GM19099 (cell line): ENCODE measurements around the gene FHIT.

ENCODE experiments used
- POLR2A ChIP-seq: IDR thresholded peaks from 3 replicates; pipeline ENCODE4 v1.6.1; 2011; ENCODE audit warnings: low read depth; ENCODE audit not compliant: insufficient read length; ENCODE audit errors: extremely low read depth

FHIT gene

DNA sequence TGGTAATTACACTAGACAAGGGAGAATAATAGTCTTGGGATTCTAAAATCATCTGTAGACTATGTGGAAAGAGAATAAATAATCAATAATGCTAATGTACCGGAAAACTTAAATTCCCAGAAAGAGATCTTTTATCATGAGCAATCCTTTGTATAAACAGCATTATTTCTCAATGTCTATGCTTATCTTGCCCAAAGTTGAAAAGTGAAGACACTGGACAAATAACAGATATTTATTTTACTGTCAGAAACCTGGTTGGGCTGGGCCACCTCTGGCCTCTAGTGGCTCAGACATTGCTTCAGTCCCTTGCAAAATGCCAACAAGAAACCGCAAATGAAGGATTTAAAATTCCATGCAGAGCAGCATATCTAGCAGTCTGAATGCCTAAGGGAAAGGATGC is 409.9 kb downstream of the FHIT start:
- TF ChIP-seq POLR2A, result no peak

DNA sequence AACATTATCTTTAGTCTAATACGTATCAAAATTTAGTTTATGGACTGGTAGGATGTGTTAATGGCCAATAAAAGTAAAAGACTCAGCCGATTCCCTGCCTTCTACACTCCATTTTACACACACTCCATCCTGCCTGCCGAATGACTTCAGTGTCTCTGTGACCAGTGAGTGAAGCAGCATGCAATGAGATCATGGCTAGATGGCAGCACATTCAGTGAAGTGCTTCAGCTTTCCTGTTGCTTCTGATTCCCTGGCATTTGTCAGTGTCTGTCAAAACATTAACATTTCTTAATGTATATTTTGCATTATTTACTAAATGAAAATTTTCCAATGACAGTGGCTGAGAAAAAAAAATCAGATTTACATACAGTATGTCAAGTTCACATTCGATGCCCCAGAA is 412.0 kb downstream of the FHIT start:
- TF ChIP-seq POLR2A, result no peak

DNA sequence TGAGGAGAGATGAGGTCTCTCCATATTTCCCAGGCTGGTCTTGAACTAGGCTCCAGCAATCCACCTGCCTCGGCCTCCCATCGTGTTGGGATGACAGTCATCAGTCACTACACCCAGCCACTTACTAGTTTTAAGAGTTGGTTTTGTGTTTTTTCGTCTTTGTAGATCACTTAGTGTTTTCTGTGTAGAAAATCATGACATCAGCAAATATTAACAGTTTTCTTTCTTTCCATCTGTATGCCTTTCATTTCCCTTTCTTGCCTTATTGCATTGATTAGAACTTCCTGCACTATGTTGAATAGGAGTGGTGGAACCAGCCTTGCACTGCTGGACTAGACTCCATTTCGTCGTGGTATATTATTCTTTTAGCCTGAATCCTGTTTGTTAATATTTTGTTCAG is 415.5 kb downstream of the FHIT start:
- no peak for TF ChIP-seq POLR2A

DNA sequence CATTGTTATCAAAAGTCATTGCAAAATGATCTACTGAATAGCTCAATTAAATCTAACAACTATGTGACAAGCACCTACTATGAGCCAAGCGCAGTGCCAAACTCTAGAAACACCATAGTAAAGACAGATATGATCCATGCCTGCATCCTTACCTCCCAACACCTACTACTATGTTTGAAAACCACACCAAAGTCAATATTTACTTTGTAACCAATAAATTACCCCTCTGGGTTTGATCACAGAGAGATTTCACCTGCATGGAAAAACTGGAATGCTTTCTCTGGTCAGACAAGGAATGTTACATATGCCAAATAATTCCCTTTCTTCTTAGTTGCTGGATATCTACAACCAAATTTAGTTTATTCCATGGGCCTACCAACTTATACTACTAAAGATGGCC is 422.2 kb downstream of the FHIT start:
- TF ChIP-seq POLR2A, result no peak

DNA sequence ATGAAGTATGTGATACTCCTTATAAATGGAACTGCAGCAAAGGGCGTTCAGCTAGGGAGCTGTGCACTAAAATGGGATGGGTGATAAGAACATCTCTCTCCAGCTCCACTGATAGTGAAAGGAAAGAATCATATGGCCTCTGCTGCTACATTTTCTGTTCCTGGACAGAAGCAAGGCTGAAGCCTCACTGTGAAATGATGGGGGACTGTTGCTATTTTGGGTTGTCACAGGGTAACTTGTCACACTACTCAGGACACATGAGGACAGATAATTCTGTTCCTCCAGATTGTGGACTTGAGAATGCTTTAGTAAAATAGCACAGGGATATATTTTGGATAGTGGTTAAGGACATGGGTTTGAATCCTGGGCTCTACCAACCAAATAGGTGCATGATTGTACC is 423.6 kb downstream of the FHIT start:
- TF ChIP-seq POLR2A, result no peak

DNA sequence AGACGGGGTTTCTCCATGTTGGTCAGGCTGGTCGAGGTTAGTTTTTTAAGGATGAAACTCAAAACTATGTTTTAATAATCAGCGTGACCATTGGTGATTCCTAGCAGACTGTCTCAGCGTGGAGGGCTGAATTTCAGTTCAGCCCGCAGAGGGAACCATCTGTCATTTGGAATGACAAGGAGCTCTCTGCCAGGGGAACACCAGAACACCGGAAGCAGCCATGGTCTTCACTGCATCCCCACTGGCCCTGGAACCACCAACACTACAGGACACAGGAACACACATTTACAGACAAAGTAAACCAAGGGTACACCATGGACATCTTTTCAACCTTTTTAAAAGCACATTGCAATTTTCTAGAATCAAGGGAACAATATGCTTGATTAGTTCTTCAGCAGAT is 424.7 kb downstream of the FHIT start:
- no peak for TF ChIP-seq POLR2A

DNA sequence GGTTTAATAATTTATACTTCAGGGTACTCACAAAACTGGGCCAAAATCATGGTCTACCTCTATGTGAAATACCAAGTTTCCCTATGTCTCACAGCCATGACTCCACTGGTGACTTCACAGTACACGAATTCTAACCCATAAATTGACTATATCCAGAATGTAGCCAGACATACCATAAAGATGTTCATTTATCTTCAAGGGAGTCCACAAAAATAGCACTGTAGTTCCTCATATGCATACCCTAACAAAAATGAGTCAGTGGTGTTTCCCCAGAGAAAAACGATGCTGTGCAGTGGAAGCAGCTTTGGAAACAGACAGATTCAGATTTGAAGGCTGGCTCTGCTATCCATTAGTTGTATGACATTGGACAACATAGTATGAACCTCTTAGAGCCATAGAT is 438.8 kb downstream of the FHIT start:
- no peak for TF ChIP-seq POLR2A

DNA sequence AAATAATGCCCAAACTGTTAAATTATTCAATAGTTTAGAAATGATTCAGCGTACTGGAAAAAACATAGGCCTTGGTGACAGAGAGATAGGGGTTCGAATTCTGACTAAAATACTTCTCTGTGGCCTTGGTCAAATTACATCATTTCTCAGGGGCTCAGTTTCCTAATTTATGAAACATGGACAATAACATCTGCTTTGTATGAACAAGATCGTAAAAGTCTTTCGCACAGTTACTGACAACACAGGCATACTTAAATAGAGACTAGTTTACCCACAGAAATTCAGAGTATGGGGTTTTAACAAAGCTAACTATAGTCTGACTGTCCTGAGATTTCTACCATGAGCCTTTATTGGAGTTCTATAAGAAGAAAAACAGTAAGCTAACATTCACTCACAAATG is 440.4 kb downstream of the FHIT start:
- no peak for TF ChIP-seq POLR2A

DNA sequence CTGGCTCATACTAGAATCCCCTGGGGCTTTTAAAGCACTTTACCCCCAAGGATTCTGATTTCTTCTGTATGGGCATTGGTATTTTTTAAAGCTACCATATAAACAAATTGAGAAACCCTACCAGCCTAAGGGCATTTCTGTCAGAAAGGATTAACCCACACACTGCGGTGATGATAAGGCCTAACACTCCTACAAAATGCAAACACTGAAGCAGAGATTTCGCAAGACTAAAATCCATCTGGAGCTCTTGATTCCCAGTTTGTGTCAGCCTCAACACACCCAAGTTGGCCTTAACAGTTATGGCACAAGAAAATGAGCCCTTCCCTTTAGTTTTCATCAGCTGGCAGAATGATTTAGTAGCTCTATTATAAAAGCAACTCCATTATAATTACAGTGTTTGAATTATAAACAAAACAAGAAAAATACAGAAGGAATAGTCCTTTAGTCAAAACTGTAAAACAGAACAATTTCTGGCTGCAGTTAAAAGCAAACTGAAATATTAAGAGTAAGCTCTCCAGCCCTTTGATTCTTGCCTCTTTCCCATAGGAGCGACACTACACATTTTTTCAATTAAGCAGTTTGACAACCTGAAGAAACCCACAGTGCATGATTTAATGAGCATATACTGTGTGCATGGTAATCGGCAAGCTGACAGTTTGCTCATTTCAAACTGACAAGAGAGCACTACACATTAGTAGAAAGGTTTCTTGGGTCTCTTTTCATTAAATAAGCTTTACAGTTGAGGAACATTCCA is 441.2 kb downstream of the FHIT start:
- TF ChIP-seq POLR2A, result no peak

DNA sequence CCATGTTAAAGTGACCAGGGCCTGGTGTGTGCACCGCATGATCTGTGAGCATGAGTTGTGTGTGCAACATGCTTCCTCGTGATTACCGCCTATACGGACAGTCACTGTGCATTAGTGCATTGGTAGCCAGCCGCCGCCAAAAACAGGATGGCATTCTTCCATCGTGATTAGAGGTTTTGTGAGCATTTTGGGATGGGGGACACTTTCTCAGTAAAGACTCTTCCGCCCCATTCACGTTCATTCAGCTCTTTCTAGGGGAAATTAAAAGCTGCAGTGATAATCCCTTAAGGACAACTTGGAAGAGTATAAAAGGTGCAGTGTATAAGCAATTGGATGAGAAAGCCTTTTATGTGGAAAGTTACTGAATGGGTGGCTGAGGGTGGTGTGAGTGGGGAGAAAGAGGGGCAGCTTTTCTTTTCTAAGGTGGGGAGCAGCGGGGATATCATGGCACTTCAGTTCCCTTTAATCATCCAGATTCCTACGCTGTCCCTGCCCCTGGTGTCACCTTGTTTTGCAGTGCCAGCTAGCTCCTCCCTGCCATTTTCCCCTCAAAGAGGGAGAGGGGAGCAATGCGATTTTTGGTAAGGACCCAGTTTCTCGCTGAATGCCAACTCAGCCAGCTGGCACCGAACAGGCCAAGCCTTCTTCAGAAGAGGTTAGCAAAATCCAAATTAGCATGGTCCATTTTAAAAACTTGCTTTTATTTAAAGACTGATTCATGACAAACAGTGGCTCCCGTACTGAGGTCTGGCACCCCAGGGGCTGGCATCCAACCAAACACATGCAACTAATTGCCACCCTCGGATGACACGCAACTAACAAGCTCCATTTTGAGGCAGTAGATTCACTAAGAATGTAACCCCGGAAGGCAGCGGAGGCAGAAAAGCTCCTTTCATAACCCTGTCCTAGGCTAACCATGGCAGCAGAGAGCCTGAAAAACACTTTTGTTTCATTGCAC is 447.8 kb downstream of the FHIT start:
- no peak for TF ChIP-seq POLR2A

DNA sequence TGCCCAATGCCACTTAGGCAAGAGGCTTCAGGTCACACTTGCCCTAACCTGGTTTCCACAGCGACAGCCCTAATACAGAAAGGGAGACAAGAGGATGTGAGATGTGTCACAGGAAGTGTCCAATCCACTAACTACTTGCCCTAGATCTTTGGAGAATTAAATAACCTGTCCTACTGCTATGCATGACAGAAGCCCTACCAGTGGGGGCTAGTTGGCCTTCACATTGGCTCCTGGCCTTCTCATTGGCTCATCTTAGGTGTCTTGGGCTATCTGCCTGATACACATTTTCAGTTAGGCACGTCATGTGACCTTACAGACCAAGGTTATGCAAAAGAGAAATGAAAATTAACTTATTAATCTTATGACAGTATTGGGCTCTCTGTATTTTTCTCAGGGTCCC is 449.9 kb downstream of the FHIT start:
- no peak for TF ChIP-seq POLR2A

DNA sequence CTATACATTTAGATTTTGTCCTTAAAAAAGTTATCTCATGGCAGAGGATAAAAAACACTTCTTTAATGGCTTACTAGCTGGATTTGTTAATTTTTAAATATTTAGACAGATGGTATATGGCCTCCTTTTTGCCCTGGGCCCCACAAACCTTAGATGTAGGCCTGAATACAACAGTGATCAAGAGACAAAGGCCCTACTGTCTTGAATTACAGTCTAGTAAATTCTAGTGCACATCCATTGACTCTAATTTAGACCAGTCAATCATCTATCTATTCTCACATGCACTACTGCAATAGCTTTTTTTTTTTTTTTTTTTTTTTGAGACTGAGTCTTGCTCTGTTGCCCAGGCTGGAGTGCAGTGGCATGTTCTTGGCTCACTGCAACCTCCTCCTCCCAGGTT is 452.8 kb downstream of the FHIT start:
- no peak for TF ChIP-seq POLR2A

DNA sequence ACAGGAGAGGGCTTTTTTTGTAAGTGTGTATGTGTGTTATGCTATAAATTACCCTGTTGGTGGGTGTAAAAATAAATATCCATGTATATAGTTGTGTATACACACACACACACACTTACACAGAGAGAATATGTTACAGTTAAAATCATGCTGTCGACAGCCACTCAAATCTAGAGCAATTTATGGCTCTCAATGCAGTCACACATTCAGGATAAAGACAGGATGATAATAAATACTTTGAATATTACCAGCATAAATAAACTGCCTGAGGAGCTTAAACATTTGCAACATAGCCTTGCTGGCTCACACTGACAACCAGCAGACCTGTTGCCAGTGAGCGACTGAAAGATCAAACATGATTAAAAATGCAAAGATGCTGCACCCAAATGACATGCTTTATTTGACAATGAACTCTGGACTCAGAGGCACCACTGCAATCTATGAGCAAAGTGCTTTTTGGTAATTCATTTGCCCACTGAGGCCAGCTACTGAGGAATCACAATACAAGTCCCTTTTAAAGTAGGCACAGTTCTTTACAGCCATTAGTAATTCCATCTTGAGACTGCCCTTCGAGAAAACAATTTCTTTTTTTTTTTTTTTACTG is 458.9 kb downstream of the FHIT start:
- no peak for TF ChIP-seq POLR2A

DNA sequence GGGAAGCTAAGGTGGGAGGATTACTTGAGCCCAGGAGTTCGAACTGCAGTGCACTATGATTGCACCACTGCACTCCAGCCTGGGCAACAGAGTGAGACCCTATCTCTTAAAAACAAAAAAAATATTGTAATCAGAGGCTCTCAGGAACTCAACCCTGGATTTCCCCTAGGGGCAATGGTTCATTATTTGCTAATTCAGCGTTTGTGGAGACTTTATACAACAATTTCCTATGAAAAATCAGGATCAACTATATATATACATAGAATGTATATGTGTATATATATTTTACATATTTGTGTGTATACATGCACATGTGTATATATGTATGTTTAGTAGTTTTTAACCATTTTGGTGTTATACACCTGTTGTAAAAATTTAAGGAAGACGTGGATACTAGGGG is 463.1 kb downstream of the FHIT start:
- no peak for TF ChIP-seq POLR2A

DNA sequence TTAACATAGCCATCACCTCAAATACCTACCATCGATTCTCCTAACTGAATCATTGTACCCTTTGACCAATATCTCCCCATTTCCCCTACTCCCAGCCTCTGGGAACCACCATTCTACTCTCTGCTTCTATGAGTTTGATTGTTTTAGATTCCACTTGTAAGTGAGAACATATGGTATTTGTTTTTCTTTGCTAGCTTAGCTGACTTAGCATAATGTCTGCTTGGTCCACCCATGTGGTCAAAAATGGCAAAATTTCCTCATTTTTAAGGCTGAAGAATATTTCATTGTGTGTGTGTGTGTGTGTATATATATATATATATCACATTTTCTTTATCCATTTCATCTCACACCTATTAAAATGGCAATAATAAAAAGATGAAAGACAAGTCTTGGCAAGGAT is 469.3 kb downstream of the FHIT start:
- TF ChIP-seq POLR2A, result no peak

DNA sequence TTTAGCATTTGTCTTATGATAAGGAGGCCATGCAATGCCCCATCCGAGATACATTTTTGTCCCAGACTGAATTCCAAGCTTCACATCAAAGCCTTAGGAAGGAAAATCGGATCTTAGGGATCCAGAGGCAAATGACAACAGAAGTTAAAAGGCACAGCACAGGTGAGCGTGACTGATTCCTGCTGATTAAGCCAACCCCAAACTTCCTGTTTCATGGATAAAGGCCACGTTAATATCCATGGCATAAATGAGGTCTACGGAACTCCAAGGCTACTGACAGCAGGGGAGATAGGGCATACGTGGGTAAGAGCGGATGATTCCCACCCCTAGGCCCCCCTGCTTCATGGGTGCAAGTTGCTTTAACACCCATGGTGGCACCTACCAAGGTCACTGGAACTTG is 471.6 kb downstream of the FHIT start:
- TF ChIP-seq POLR2A, result no peak
